ENCODE results near the gene TIMM23.
A peak's percentile ranks its signal among the peaks of the same experiment; 100 is the strongest.

- no peak for TF ChIP-seq POLR2A (IDR thresholded peaks at IDR 0.05)
- TF ChIP-seq CTCF (IDR thresholded peaks at IDR 0.05) = peak in 2 of 3 donors; percentile 13 to 15
These were observed 56.5 kb downstream of the TIMM23 start for GRCh38 chr10:46028584-46029460.

Measured in ovary (tissue), 3 donors.